Activated T-helper 1 cell treated with anti-CD3 and anti-CD28 coated beads, Interleukin-12 subunit alpha, Interleukin-12 subunit beta, Interleukin-2, Interleukin-4 antibody, amounts not matched to agents 30 ng/mL and 10 ng/mL and 1 ng/mL, durations not matched to agents 14 hours and 24 hours and 36 hours (primary cell): ENCODE results near the gene RARRES1. TPM values are rescaled to one million over a fixed set of nuclear protein-coding genes. Genes with fewer than 3 reads are reported as not detected.

ENCODE experiments used
- DNase-seq: peaks from one replicate; pipeline ENCODE4 v3.0.0; 2021; ENCODE audit warnings: low spot score
- H3K27ac Mint-ChIP-seq: one replicate; pipeline ENCODE4 v1.8.0; 2021; ENCODE audit warnings: mild to moderate bottlenecking, mixed read lengths
- H3K27me3 Mint-ChIP-seq: one replicate; pipeline ENCODE4 v1.8.0; 2022; ENCODE audit warnings: mild to moderate bottlenecking, moderate library complexity, mixed read lengths; ENCODE audit not compliant: insufficient read depth
- H3K36me3 Mint-ChIP-seq: one replicate; pipeline ENCODE4 v1.8.0; 2021; ENCODE audit warnings: low read depth, mixed read lengths
- H3K4me1 Mint-ChIP-seq: one replicate; pipeline ENCODE4 v1.8.0; 2021; ENCODE audit warnings: low read depth, mixed read lengths
- H3K4me3 Mint-ChIP-seq: one replicate; pipeline ENCODE4 v1.8.0; 2021; ENCODE audit warnings: mild to moderate bottlenecking, moderate library complexity, mixed read lengths
- H3K9me3 Mint-ChIP-seq: one replicate; pipeline ENCODE4 v1.8.0; 2021; ENCODE audit warnings: mixed read lengths
- intact Hi-C: fragments of 100-400 bp; cut with micrococcal nuclease; formaldehyde crosslinking; loops from one replicate; pipeline ENCODE4 v1.15.1; 2024
- total RNA-seq: library from RNA; stranded (reverse); gene quantifications from 2 replicates; pipeline ENCODE4 v1.2.3, GENCODE V29; 2022

RARRES1 gene
- total RNA-seq, 1 donor from 2014 or later, result not detected

- intact Hi-C loops, result no loop called here
- Mint-ChIP-seq H3K9me3 (no peaks in the 10 kb centered on the region), H3K27ac (no peak overlapping the region), H3K27me3 (no peaks in the 10 kb centered on the region), H3K36me3 (no peaks in the 10 kb centered on the region), H3K4me1 (peaks cover 5% of the 10 kb centered on the region), H3K4me3 (no peak overlapping the region)
- DNase-seq, result no peak
These were observed 19.1 kb upstream of the RARRES1 start for GRCh38 chr3:158751316-158751715.

DNA sequence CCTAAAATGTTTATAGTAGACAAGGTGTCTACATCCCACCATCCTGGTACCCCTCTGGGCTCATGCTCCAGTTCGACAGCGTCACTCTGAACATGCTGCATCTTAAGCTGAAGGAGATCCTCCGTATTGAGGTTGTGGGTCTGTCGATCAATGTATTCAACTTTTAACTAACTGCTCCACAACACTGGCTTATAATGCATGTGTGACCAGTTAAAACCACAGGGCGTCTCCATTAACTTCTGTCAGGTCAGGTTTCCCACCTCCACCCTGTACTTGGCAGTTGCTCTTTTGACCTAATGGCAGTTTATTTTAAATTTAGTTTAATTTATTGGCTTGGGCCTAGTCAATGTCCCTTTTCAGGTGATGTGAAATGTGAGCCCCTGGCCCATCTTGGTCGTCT lies 17.8 kb upstream of the RARRES1 start:
- Mint-ChIP-seq H3K9me3 (no peaks in the 10 kb centered on the region), H3K4me1 (peaks cover 5% of the 10 kb centered on the region), H3K4me3 (no peak overlapping the region), H3K27ac (no peak overlapping the region), H3K27me3 (no peaks in the 10 kb centered on the region), H3K36me3 (no peaks in the 10 kb centered on the region)
- intact Hi-C loops, result no loop called here
- DNase-seq, result no peak

DNA sequence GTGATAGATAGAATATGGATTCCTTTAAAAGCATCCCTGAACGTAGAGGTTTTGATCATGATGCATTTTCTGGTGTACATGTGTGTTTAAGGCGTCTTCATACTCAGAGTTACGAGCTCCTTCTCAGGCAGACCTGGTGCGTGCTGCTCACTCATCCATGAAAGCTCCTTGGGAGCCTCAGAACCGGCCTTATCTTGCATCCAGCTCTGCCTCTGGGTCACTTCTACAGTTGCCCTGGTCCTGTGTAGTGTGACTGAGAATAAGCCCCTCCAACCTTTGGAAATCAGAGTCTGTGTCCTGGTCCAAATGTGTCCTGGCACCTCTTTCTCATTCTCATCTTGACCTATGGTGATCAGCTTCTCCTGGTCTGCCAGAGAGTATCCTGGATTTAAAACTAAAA lies 17.3 kb upstream of the RARRES1 start:
- Mint-ChIP-seq H3K27me3 (no peaks in the 10 kb centered on the region), H3K9me3 (no peaks in the 10 kb centered on the region), H3K4me1 (peaks cover 5% of the 10 kb centered on the region), H3K27ac (no peak overlapping the region), H3K36me3 (peaks cover 1% of the 10 kb centered on the region), H3K4me3 (no peak overlapping the region)
- intact Hi-C loops, result no loop called here
- DNase-seq, result no peak

- H3K4me1 Mint-ChIP-seq, result peaks cover 5% of the 10 kb centered on the region
- H3K27me3 Mint-ChIP-seq, result no peaks in the 10 kb centered on the region
- H3K4me3 Mint-ChIP-seq, result no peak overlapping the region
- peaks cover 1% of the 10 kb centered on the region for H3K36me3 Mint-ChIP-seq
- H3K27ac Mint-ChIP-seq, result no peak overlapping the region
- H3K9me3 Mint-ChIP-seq, result no peaks in the 10 kb centered on the region
- intact Hi-C loops, result no loop called here
- DNase-seq, result no peak
These were observed 16.1 kb upstream of the RARRES1 start for GRCh38 chr3:158748237-158748828.

DNA sequence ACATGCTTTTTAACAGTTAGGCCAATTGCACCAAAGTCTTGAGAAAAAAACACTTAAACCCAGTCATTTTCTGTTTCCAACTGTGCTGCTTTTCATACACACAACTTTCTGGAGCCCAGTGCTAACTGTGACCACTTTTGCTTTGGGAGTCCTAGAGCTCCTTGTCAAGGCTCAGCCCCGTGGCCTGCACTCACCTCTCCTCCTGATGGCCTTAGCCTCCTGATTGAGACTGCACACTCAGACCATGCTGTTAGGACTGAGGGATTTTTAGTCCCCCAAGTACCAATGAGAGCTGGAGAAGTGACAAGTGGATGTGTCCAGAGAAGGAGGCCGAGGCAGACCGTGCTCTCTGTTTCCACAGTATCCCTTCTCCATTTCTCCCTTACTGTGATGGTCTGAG lies 15.2 kb upstream of the RARRES1 start:
- no peaks in the 10 kb centered on the region for H3K27me3 Mint-ChIP-seq
- peaks cover 8% of the 10 kb centered on the region for H3K4me1 Mint-ChIP-seq

DNA sequence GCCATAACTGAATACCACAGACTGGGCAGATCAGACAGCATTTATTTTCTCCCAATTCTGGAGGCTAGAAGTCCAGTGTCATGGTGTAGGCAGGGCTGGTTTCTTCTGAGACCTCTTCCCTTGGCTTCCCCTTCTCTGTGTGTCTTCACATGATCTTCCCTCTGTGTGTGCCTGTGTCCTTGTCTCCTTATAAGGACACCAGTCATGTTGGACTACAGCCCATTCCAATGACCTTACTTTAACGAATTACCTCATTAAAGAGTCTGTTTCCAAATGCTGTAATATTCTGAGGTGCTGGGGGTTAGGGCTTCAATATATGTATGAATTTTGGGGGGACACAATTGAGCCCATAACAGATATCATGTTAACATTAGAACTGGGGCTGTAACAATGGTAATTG lies 13.3 kb upstream of the RARRES1 start:
- Mint-ChIP-seq H3K4me1 (peaks cover 15% of the 10 kb centered on the region), H3K36me3 (peaks cover 1% of the 10 kb centered on the region), H3K27ac (no peak overlapping the region), H3K27me3 (no peaks in the 10 kb centered on the region), H3K9me3 (no peaks in the 10 kb centered on the region), H3K4me3 (no peak overlapping the region)
- DNase-seq, result no peak
- intact Hi-C loops, result no loop called here

More for the DNA sequence above, 15.2 kb upstream of the RARRES1 start:
- Mint-ChIP-seq H3K4me3 (no peak overlapping the region), H3K9me3 (no peaks in the 10 kb centered on the region), H3K27ac (no peak overlapping the region), H3K36me3 (peaks cover 1% of the 10 kb centered on the region)
- DNase-seq, result no peak
- intact Hi-C loops, result no loop called here

GRCh38 chr3:158744567-158745288 lies 12.5 kb upstream of the RARRES1 start:
- no peak overlapping the region for H3K27ac Mint-ChIP-seq
- no peaks in the 10 kb centered on the region for H3K27me3 Mint-ChIP-seq
- H3K4me3 Mint-ChIP-seq, result no peak overlapping the region
- intact Hi-C loops, result no loop called here
- no peaks in the 10 kb centered on the region for H3K9me3 Mint-ChIP-seq
- H3K36me3 Mint-ChIP-seq, result peaks cover 1% of the 10 kb centered on the region
- no peak for DNase-seq
- H3K4me1 Mint-ChIP-seq, result peaks cover 15% of the 10 kb centered on the region

DNA sequence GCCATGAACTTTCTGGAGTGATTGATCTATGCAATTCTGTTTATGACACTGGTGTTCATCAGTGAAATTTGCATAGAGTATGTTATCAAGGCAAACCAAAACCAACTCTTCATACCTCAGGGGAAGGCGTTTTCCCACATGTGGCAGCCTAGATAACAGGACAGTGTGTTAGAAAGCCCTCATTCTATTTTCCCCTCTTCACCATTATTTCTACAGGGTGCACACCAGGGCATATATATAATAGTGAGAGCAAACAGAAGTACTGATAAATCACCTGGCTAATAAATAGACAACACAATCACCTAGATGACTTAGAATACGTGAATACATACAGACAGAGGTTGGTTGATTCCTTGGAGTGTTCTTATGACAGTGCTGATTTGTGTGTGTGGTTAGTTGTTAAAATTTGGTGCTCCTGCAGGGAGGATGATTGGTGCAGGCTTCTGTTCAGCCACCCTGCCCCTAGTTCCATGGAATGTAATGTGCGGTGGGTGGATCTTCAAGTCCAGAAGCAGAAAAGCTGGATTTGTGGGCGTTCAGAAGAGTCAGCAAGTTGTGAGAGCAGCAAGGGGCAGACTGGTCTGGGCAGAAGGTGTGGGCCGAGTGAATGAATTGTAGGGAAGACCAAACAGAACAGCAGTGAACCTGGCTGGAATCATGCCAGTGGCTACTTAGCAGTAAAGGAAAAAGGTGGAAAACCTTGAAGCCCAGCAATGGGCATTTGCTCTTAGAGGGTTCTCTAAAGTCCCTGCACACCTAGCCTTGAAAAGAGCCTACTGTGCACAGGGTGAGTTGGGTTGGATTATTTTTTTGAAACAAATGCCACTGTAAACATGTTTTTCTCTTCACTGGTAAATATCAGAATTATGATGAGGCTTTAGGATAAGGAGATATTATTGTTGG lies 11.7 kb upstream of the RARRES1 start:
- H3K36me3 Mint-ChIP-seq, result peaks cover 1% of the 10 kb centered on the region
- no peaks in the 10 kb centered on the region for H3K27me3 Mint-ChIP-seq
- no peak overlapping the region for H3K27ac Mint-ChIP-seq
- no peak for DNase-seq
- H3K4me3 Mint-ChIP-seq, result no peak overlapping the region
- H3K4me1 Mint-ChIP-seq, result peaks cover 15% of the 10 kb centered on the region
- intact Hi-C loops, result no loop called here
- H3K9me3 Mint-ChIP-seq, result no peaks in the 10 kb centered on the region

DNA sequence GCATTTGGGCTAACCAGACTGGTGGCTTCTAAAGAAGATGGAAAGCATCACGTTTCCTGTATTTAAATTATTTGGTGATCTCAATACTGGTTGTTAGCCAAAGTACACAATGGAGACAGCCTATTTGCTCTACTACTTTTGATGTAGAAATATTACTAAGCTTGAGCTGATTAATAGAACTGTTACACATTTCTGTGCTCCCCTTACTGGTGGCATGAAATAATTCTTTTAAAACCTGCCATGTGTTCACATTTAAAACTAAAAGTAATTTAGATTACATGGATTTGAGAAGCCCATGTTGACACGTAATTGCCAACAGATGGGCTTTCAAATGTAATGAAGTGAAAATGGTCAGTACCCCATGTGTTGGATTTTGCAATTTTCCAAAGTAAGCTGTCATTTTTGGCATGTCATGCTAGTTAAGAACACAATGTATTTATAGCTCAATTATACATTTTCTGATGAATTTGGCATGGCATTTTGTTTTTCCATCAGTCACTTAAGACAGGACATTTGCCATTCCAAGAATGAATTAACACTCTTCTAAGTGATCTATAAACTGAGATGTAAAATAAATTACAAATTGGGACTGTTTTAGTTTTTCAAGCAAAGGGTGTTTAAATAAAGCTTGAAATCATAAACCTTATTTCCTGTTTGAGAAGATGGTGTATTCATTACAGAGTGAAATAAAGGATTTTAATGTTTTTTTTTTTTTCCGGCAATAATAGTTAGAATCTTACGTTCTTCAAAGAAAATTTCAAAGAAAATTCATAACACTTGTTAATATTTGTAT lies 10.8 kb upstream of the RARRES1 start:
- Mint-ChIP-seq H3K27ac (no peak overlapping the region), H3K4me1 (peaks cover 15% of the 10 kb centered on the region), H3K27me3 (no peaks in the 10 kb centered on the region), H3K36me3 (peaks cover 1% of the 10 kb centered on the region), H3K9me3 (no peaks in the 10 kb centered on the region), H3K4me3 (no peak overlapping the region)
- no peak for DNase-seq
- intact Hi-C loops, result no loop called here

DNA sequence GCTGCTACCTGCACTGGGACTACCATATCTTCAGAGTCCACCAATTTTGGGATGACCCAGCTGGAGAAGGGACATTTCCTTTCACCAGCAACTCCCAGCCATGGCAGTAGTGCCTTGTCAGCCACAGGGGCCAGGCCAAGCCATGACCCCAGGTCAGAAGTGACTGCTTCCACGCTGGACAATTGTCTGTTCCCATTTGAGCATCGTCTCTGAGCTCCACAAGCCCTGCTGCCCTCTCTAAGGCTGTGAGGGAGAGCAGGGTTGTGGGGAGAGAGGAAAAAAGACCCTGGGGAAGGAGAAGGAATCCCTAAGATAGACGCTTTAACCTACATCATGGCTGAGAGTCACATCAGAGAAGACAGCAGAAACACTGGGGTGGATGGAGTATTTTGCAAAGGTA lies 7.4 kb upstream of the RARRES1 start:
- peaks cover 10% of the 10 kb centered on the region for H3K4me1 Mint-ChIP-seq
- no peak for DNase-seq
- intact Hi-C loops, result no loop called here
- H3K9me3 Mint-ChIP-seq, result peaks cover 8% of the 10 kb centered on the region
- H3K4me3 Mint-ChIP-seq, result no peak overlapping the region
- H3K36me3 Mint-ChIP-seq, result peaks cover under 1% of the 10 kb centered on the region
- H3K27me3 Mint-ChIP-seq, result no peaks in the 10 kb centered on the region
- H3K27ac Mint-ChIP-seq, result no peak overlapping the region

DNA sequence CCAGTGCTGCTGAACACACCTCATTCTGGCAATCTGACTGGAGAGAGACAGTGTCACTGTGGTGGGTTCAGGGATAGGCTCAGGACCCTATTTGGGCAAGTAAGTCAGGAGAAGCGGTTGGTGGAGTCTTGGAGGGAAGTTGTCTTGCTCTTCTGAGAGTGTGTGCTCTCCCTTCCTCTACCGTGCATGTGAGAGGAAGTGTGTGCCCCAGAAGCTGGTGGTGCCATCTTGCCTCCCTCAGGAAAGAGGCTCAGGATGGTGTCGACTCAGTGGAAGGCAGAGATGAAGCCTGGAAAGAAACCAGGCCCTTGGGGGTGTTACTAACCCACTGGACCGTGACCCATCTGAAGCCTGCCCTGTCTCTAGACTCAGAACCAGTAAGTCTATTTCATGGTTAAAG lies 6.8 kb upstream of the RARRES1 start:
- no peak for DNase-seq
- H3K4me1 Mint-ChIP-seq, result peaks cover 10% of the 10 kb centered on the region
- intact Hi-C loops, result no loop called here
- no peaks in the 10 kb centered on the region for H3K36me3 Mint-ChIP-seq
- H3K9me3 Mint-ChIP-seq, result peaks cover 8% of the 10 kb centered on the region
- no peak overlapping the region for H3K4me3 Mint-ChIP-seq
- no peaks in the 10 kb centered on the region for H3K27me3 Mint-ChIP-seq
- no peak overlapping the region for H3K27ac Mint-ChIP-seq

DNA sequence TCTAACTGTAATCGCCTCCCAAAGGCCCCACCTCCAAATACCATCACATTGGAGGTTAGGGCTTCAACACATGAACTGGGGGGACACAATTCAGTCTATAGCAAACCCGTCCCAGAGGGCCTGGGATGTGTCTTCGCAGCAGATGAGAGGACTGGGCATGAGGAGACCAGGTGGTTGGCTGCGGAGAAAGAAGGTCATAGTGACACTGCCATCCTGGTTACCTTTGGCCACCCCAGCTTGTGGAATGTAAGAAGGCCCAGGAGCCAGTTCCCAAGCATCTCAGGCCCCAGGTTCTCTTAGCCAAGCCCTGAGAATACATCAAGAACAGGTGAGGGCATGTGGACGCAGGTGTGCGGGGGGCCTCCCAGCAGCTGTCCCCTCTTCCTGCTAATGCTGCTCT lies 6.4 kb upstream of the RARRES1 start:
- Mint-ChIP-seq H3K4me3 (no peak overlapping the region), H3K4me1 (peaks cover 10% of the 10 kb centered on the region), H3K27me3 (no peaks in the 10 kb centered on the region), H3K27ac (no peak overlapping the region), H3K36me3 (no peaks in the 10 kb centered on the region), H3K9me3 (peaks cover 8% of the 10 kb centered on the region)
- intact Hi-C loops, result no loop called here
- DNase-seq, result no peak
